Measurements from ENCODE around the gene PPP2R2D.

Gene PPP2R2D

DNA sequence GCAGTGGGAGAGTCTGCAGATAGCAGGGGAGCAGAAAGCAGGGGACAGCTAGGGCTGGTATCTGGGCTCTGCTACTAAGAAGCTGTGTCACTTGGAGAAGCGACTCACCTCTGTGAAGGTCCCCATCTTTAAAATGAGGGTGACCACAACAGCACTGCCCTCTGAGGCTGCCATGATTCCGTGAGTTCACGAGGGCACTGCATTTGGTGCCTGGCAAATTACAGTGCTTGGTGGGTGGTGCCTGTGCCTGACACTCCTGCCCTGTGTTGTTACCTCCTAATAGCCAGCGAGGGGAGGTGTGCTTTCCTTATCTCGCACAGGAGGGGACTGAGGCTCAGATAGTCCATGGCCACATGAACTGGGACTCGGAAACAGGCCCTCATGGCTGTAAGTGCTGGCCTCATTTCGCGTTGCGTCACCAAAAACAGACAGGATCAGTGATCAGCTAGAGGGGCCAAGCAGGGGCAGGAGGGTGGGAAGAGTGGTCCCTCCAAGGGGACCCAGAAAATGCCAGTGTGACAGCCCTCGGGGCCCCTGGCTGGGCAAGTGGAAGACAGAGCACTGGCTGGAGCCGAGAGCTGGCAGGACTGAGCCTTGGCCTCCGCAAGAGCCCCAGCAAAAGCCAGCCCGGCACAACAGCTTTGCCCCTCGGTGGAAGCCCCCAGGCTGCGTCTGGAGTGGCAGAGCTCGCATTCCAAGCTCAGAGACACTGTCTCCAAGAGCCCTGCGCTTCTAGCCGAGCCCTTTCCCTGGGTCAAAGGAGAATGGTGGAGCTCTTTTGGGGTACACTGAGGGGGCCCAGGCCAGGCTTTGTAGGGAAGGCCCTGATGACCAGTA lies 98.3 kb downstream of the PPP2R2D start:
- no peak for DNase-seq (ENCODE audit: low read depth)

DNA sequence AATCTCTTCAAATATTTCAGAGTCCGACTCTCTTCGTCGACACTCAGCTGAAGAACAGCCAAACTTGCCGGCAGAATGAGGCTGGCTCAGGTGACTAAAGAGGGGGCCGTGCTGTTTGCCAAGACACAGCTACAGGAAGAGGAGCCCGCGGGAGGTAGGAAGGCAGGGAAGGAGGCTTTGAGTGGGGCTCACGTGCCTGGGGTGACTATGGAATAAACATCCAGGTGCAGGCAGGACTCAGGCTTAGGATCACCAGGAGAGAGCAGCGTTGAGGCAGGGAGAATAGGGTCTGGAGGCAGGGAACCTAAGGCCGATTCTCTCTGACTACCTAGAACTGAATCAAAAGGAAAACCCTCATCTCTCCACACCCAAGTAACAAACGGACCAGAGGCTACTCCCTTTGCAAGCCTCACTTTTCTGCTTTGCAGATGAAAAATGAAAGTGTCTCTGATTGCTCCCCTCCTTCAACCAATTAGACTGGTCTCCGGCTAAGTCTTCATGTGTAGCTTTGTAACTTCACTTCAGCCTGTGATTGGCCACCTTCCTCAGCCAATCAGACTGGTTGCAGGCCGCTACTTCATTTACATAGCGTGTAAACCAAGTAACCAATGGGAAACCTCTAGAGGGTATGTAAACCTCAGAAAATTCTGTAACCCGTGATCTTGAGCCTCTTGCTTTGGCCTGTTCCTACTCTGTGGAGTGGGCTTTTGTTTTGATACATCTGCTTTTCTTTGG lies 100.6 kb downstream of the PPP2R2D start:
- no peak for DNase-seq (ENCODE audit: low read depth)

DNA sequence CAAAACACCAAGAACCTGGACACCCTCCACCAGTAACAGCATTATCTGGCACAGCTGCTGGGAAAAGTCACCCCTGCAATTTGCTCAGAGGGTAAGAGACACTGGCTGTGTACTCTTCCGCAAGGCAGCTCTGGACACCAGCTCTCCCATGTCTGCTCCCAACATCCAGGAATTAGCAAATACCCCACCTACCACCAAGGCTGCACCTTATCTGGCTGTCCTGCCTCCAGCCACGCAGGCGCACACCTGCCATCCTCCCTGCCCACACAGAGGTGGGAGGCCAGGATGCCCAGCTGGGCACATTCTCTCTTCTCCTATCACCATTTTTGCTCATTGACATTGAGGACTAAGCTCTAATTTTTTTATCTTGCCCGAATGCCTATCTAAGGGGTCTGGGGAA lies 101.2 kb downstream of the PPP2R2D start:
- no peak for DNase-seq (ENCODE audit: low read depth)

DNA sequence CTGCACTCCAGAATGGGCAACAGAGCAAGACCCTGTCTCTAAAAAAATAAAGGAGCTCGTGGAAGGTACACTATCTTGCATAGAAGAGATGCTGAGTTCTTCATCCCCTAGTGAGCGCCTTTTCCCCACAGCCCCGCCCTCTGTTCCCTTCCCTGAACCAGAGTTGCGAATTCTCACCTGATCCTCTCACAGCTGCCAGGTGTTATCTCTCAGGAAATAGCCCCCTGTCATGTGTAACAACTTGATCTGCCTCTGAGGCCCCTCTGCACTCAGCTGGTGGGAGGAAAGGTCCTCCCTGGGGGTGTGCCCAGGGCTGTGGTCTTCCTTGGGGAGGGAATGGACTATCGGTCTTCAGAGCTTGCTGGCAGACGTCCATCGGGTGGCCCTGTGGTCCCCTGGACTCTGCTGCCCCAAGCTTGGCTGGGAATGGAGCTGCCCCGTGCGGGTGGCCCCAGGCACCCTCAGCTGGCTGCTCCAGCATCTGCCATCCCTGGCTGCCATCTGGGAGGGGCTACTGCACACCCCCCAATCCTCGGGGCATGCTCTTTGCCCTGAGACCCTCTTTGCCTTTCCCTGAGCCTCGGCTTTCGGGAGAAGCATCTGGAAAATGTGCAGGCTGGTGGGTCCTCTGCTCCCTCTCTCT lies 102.6 kb downstream of the PPP2R2D start:
- no peak for DNase-seq (ENCODE audit: low read depth)

DNA sequence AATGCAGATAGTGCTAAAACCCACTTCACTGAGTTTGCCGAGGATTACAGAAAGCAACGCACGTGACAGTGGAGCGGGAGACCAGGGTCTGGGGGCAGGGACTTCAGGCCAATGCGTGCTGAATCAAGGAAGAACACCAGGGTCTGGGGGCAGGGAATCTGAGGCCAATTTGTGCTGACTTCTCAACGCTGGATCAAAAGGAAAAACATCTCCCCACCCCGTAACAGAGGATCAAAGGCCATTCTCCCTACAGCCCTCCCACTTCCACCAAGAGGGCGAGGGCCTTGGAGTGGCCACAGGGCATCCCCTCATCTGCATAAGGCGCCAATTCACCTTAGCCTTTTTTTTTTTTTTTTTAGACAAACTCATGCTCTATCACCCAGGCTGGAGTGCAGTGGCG lies 103.2 kb downstream of the PPP2R2D start:
- DNase-seq (ENCODE audit: low read depth), result no peak

DNA sequence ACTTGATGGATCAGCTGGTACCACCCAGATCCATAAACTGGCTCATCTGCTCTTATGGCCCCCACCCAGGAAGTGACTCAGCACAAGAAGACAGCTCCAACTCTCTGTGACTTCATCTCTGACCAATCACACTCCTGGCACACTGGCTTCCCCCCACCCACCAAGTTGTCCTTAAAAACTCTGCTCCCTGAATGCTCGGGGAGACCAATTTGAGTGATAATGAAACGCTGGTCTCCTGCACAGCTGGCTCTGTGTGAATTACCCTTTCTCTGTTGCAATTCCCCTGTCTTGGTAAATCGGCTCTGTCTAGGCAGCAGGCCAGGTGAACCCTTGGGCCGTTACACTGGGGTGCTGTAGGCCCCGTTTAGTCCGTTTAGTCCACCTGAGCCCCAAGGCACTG lies 104.3 kb downstream of the PPP2R2D start:
- DNase-seq (ENCODE audit: low read depth), result no peak

DNA sequence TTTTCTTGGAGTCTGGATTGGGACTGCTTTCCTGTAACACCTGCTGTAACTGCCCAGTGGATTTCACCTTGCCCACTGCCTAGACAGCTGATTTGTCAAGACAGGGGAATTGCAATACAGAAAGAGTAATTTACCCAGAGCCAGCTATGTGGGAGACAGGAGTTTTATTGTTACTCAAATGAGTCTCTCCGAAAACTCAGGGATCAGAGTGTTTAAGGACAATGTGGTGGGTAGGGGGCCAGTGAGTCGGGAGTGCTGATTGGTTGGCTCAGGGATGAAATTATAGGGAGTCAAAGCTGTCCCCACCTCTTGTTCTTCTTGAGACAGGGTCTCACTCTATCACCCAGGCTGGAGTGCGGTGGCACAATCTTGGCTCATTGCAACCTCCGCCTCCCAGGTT lies 106.2 kb downstream of the PPP2R2D start:
- DNase-seq (ENCODE audit: low read depth), result no peak

DNA sequence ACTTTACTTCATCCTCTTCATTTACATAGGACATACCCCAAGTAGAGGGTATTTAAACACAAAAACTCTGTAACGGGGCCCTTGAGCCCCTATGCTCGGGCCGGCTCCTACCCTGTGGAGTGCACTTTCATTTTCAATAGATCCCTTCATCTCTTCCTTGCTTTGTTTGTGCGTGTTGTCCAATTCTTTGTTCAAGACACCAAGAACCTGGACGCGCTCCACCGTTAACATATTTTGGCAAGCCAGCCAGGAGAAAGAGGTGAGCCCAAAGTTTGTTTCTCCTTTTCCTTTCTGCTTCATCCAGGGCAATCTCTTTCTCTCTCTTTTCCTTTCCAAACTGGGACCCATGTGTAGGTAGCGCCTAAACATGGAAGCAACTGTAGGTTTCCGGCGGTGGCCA lies 106.9 kb downstream of the PPP2R2D start:
- DNase-seq (ENCODE audit: low read depth), result no peak

All from non-pigmented ciliary epithelial cell (primary cell).